ENCODE data around the gene CYP2W1. TPM values are rescaled to one million over a fixed set of nuclear protein-coding genes. Genes with fewer than 3 reads are reported as not detected.
"Not testable (repeated sequence)": the region's sequence is repeated elsewhere in the genome, so short reads cannot be mapped to it uniquely, and the experiment has no call there.

CYP2W1 gene
- total RNA-seq, 4 donors from 2014 or later, result not detected

- Histone ChIP-seq H3K4me3 (no peak overlapping the region), H3K36me3 (peaks cover 0 to 62% of the 10 kb centered on the region in 2 donors), H3K27ac (no peak overlapping the region), H3K4me1 (no peaks in the 10 kb centered on the region), H3K27me3 (no peaks in the 10 kb centered on the region), H3K9me3 (no peaks in the 10 kb centered on the region)
- no peak for TF ChIP-seq POLR2A (IDR thresholded peaks at IDR 0.05)
- no peak for TF ChIP-seq POLR2AphosphoS5 (IDR thresholded peaks at IDR 0.05)
- TF ChIP-seq CTCF (IDR thresholded peaks at IDR 0.05), result no peak
- TF ChIP-seq EP300 (IDR thresholded peaks at IDR 0.05), result no peak
- no peak for ATAC-seq
- WGBS, 2 donors (ENCODE audit: low coverage in 1 of 2), result 76 to 90% methylated on average over 8 to 9 of the region's 28 CpGs
These were observed 16.3 kb downstream of the CYP2W1 start for GRCh38 chr7:999149-999879.

- Histone ChIP-seq H3K9me3 (no peaks in the 10 kb centered on the region), H3K27ac (no peak overlapping the region), H3K4me3 (no peak overlapping the region), H3K27me3 (no peaks in the 10 kb centered on the region), H3K4me1 (no peaks in the 10 kb centered on the region), H3K36me3 (peaks cover 0 to 66% of the 10 kb centered on the region in 2 donors)
- TF ChIP-seq CTCF (IDR thresholded peaks at IDR 0.05) (no peak), POLR2AphosphoS5 (IDR thresholded peaks at IDR 0.05) (no peak), EP300 (IDR thresholded peaks at IDR 0.05) (no peak), POLR2A (IDR thresholded peaks at IDR 0.05) (no peak)
- no peak for ATAC-seq
- 60% methylated on average over 1 of the region's 52 CpGs for WGBS, 2 donors (ENCODE audit: low coverage in 1 of 2)
These were observed 17.3 kb downstream of the CYP2W1 start for GRCh38 chr7:999941-1000935.

- H3K4me3 ChIP-seq, H3K27me3 ChIP-seq, H3K9me3 ChIP-seq, H3K27ac ChIP-seq, ATAC-seq, H3K4me1 ChIP-seq: not testable (repeated sequence)
- no CpG with 5 or more reads among the region's 14 CpGs for WGBS, 2 donors (ENCODE audit: low coverage in 1 of 2)
- H3K36me3 ChIP-seq, result peaks cover 0 to 66% of the 10 kb centered on the region in 2 donors
These were observed 18.2 kb downstream of the CYP2W1 start for GRCh38 chr7:1001069-1001770.

GRCh38 chr7:1002026-1002425 is 19.0 kb downstream of the CYP2W1 start:
- H3K9me3 ChIP-seq, ATAC-seq, H3K27me3 ChIP-seq, H3K27ac ChIP-seq, H3K4me3 ChIP-seq, H3K4me1 ChIP-seq: not testable (repeated sequence)
- peaks cover 0 to 64% of the 10 kb centered on the region in 2 donors for H3K36me3 ChIP-seq
- WGBS, 2 donors (ENCODE audit: low coverage in 1 of 2), result no CpG with 5 or more reads among the region's 4 CpGs

- ATAC-seq, H3K4me3 ChIP-seq, H3K9me3 ChIP-seq, H3K27me3 ChIP-seq, H3K27ac ChIP-seq, H3K4me1 ChIP-seq: not testable (repeated sequence)
- H3K36me3 ChIP-seq, result peaks cover 0 to 64% of the 10 kb centered on the region in 2 donors
- no CpG with 5 or more reads among the region's 7 CpGs for WGBS, 2 donors (ENCODE audit: low coverage in 1 of 2)
These were observed 19.5 kb downstream of the CYP2W1 start for GRCh38 chr7:1002445-1002844.

Measured in gastroesophageal sphincter (tissue), 4 donors.